ENCODE measurements around the gene SVOP. TPM values are rescaled to one million over a fixed set of nuclear protein-coding genes. Genes with fewer than 3 reads are reported as not detected.
A peak's percentile ranks its signal among the peaks of the same experiment; 100 is the strongest.

The SVOP gene
- total and polyA plus RNA-seq, 2 donors from 2014 or later: 0.04 TPM; not detected in 1

GRCh38 chr12:108879615-108880254 is 141.1 kb downstream of the SVOP start, which contains the start of gene DAO:
Gene DAO (plus strand): TSS chr12:108880092. CDS start chr12:108885007, 4,915 bp downstream.
- Histone ChIP-seq H3K4me3 (ENCODE audit: low read length in 3 of 3) (peak within 1 kb of the TSS in 2 of 3 donors; percentile 65 to 75), H3K9me3 (ENCODE audit: control insufficient read depth in 2 of 3, insufficient read depth in 1 of 3, low read length in 3 of 3) (no peaks in the 10 kb centered on the region), H3K9ac (ENCODE audit: low read length in 3 of 3) (peak within 1 kb of the TSS in 1 of 3 donors; percentile 67), H3K36me3 (ENCODE audit: control insufficient read depth in 2 of 3, insufficient read depth in 3 of 3, low read length in 3 of 3) (no peaks in the 10 kb centered on the region), H3K27me3 (ENCODE audit: control insufficient read depth, insufficient read depth, low read length) (no peaks in the 10 kb centered on the region), H3K4me1 (ENCODE audit: control insufficient read depth in 2 of 3, insufficient read depth in 2 of 3, low read depth in 1 of 3, low read length in 3 of 3) (peaks cover 0 to 14% (median 6%) of the 10 kb centered on the region in 3 donors), H3K27ac (ENCODE audit: low read depth in 2 of 2, low read length in 2 of 2) (peak within 1 kb of the TSS; percentile 48 to 67)
- peak in 2 of 5 donors; percentile 37 to 60 for DNase-seq
- TF ChIP-seq CTCF (IDR thresholded peaks at IDR 0.05; ENCODE audit: borderline replicate concordance, extremely low read depth, insufficient read depth): no peak
- no peak for FAIRE-seq
- intact Hi-C loops (cut with DNase I): no loop called here

GRCh38 chr12:108876550-108876949 is 144.3 kb downstream of the SVOP start:
- no peak for TF ChIP-seq CTCF (IDR thresholded peaks at IDR 0.05; ENCODE audit: borderline replicate concordance, extremely low read depth, insufficient read depth)
- FAIRE-seq: no peak
- no peak overlapping the region for H3K4me3 ChIP-seq (ENCODE audit: low read length in 3 of 3)
- intact Hi-C loops (cut with DNase I): no loop called here
- no peak overlapping the region for H3K9ac ChIP-seq (ENCODE audit: low read length in 3 of 3)
- DNase-seq: no peak
- H3K9me3 ChIP-seq (ENCODE audit: control insufficient read depth in 2 of 3, insufficient read depth in 1 of 3, low read length in 3 of 3): no peaks in the 10 kb centered on the region
- H3K27ac ChIP-seq (ENCODE audit: low read depth in 2 of 2, low read length in 2 of 2): no peak overlapping the region
- H3K36me3 ChIP-seq (ENCODE audit: control insufficient read depth in 2 of 3, insufficient read depth in 3 of 3, low read length in 3 of 3): no peaks in the 10 kb centered on the region
- no peaks in the 10 kb centered on the region for H3K27me3 ChIP-seq (ENCODE audit: control insufficient read depth, insufficient read depth, low read length)
- H3K4me1 ChIP-seq (ENCODE audit: control insufficient read depth in 2 of 3, insufficient read depth in 2 of 3, low read depth in 1 of 3, low read length in 3 of 3): peaks cover 0 to 17% (median 9%) of the 10 kb centered on the region in 3 donors

GRCh38 chr12:108875682-108876361 is 145.0 kb downstream of the SVOP start:
- Histone ChIP-seq H3K36me3 (ENCODE audit: control insufficient read depth in 2 of 3, insufficient read depth in 3 of 3, low read length in 3 of 3) (no peaks in the 10 kb centered on the region), H3K27me3 (ENCODE audit: control insufficient read depth, insufficient read depth, low read length) (no peaks in the 10 kb centered on the region), H3K27ac (ENCODE audit: low read depth in 2 of 2, low read length in 2 of 2) (no peak overlapping the region), H3K4me3 (ENCODE audit: low read length in 3 of 3) (no peak overlapping the region), H3K9me3 (ENCODE audit: control insufficient read depth in 2 of 3, insufficient read depth in 1 of 3, low read length in 3 of 3) (no peaks in the 10 kb centered on the region), H3K4me1 (ENCODE audit: control insufficient read depth in 2 of 3, insufficient read depth in 2 of 3, low read depth in 1 of 3, low read length in 3 of 3) (peaks cover 0 to 13% (median 10%) of the 10 kb centered on the region in 3 donors), H3K9ac (ENCODE audit: low read length in 3 of 3) (no peak overlapping the region)
- DNase-seq: no peak
- no peak for FAIRE-seq
- TF ChIP-seq CTCF (IDR thresholded peaks at IDR 0.05; ENCODE audit: borderline replicate concordance, extremely low read depth, insufficient read depth): no peak
- intact Hi-C loops (cut with DNase I): no loop called here

Data from kidney (tissue), 14 donors.